Breast epithelium (tissue), 3 donors: Measurements from ENCODE around the gene TANGO2.

Experiments used
- POLR2AphosphoS5 ChIP-seq, 3 donors: sonication (generic); formaldehyde crosslinking; IDR thresholded peaks; one replicate each; pipeline ENCODE4 v1.6.1; 2017; ENCODE audit warnings: antibody characterized with exemption in 3 of 3
- TF ChIP-seq, protein P1 (sequence below), 3 donors: fragments of 450-650 bp; IDR thresholded peaks; one replicate each; pipeline ENCODE4 v1.5.1; 2016 to 2017; ENCODE audit warnings: antibody characterized with exemption in 3 of 3, mild to moderate bottlenecking in 3 of 3, moderate library complexity in 3 of 3

DNA sequence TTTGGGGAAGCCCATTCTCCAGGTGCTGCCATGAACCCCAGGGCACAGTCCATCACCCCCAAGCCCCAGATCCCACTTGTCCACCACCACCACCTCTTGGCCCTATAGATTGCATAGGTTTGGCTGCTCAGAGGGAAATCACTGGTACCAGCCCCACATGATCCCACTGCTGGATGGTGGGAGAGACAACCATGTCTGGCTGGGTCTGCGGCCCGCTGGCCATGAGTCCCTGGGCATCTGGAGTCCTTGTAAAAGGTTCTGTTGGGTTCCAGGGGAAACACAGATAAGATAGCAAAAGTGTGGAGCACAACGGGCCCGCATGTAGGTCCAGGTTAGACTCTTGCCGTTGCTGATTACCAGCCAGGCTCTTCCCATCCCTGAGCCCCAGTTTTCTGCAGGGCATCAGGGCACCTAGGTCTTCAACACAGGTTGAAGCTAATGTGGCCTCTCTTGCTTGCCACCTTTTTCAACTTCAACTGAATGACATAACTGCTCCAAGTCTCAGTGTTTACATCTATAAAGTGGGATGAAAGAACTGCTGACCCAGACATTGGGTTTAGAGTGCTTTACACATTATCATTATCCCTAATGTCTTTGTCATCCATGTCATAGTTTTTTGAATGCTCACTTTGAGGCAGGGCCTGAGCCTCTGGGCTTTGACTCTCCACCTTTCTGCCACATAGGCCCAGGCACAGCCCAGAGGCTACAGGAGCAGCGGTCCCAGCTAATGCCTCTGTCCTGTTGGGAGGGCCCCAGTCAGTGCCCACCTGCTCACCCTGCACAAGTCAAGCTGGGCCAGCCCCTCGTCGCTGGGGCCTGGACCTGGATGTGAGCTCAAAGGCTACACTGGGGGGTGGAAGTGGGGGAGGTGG, 1.0 kb upstream of the TANGO2 start:
- TF ChIP-seq, protein P1, sequence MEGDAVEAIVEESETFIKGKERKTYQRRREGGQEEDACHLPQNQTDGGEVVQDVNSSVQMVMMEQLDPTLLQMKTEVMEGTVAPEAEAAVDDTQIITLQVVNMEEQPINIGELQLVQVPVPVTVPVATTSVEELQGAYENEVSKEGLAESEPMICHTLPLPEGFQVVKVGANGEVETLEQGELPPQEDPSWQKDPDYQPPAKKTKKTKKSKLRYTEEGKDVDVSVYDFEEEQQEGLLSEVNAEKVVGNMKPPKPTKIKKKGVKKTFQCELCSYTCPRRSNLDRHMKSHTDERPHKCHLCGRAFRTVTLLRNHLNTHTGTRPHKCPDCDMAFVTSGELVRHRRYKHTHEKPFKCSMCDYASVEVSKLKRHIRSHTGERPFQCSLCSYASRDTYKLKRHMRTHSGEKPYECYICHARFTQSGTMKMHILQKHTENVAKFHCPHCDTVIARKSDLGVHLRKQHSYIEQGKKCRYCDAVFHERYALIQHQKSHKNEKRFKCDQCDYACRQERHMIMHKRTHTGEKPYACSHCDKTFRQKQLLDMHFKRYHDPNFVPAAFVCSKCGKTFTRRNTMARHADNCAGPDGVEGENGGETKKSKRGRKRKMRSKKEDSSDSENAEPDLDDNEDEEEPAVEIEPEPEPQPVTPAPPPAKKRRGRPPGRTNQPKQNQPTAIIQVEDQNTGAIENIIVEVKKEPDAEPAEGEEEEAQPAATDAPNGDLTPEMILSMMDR (IDR thresholded peaks at IDR 0.05): no peak
- no peak for TF ChIP-seq POLR2AphosphoS5 (IDR thresholded peaks at IDR 0.05)
